GM21576 (cell line): ENCODE results near the gene SPATA13.
A peak's percentile ranks its signal among the peaks of the same experiment; 100 is the strongest.

Experiments
- ATAC-seq: cut with Tn5 transposase; IDR thresholded peaks from one replicate; pipeline ENCODE4 v1.9.1; 2021; ENCODE audit warnings: mild to moderate bottlenecking, moderate library complexity; ENCODE audit not compliant: unreplicated experiment

Gene SPATA13

DNA sequence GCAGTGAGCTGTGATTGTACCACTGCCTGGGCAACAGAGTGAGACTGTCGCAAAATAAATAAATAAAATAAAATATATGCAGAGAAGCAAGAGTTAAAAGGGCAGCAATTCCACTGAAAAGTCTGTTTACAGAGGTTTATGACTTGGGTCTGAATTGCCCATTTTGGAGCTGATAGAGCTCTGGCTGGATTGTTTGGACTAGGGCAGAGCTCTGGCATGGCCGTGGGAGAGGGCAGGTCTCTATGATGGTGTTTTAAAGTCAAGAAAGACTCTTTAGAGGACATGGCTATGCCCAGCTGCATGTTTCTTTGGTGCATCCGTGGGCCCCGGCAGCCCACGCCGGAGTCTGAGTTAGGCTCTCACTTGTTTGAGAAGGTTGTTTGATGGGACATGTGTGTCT lies 84.3 kb downstream of the SPATA13 start:
- no peak for ATAC-seq

- no peak for ATAC-seq
Observed at GRCh38 chr13:24247016-24247415, 86.5 kb downstream of the SPATA13 start.

- no peak for ATAC-seq
Observed at GRCh38 chr13:24249624-24250023, 89.1 kb downstream of the SPATA13 start.

- no peak for ATAC-seq
Observed at GRCh38 chr13:24250376-24251057, 90.0 kb downstream of the SPATA13 start.

DNA sequence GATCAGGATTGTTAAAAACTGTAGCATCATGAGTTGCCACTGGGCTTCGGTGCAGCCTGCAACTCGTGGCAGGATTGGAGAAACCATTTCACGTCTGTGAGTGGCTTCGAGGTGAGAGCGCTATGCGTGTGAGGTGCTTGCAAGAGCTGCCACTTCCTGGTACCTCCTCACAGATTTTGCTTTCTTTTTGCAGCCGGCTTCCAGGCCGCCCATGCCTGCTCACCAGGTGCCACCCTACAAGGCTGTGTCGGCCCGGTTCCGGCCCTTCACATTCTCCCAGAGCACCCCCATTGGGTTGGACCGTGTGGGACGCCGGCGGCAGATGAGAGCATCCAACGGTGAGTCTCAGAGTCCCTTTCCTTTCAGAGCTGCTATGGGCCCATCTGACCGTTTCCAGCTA lies 91.0 kb downstream of the SPATA13 start:
- ATAC-seq, result no peak

DNA sequence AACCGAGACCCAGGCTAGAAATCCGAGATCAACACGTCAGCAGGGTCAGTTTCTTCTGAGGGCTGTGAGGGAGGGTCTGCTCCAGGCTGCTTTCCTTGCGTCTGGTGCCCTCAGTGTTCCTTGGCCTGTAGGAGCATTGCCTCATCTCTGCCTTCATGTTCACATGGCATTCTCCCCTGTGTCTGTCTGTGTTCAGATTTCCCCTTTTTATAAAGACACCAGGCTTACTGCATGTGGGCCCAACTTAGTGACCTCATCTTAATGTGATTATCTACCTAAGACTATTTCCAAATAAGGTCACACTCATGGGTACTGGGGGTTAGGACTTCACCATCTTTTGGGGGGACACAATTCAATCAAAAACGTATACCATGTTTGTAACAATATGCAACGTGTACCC lies 91.6 kb downstream of the SPATA13 start:
- no peak for ATAC-seq

DNA sequence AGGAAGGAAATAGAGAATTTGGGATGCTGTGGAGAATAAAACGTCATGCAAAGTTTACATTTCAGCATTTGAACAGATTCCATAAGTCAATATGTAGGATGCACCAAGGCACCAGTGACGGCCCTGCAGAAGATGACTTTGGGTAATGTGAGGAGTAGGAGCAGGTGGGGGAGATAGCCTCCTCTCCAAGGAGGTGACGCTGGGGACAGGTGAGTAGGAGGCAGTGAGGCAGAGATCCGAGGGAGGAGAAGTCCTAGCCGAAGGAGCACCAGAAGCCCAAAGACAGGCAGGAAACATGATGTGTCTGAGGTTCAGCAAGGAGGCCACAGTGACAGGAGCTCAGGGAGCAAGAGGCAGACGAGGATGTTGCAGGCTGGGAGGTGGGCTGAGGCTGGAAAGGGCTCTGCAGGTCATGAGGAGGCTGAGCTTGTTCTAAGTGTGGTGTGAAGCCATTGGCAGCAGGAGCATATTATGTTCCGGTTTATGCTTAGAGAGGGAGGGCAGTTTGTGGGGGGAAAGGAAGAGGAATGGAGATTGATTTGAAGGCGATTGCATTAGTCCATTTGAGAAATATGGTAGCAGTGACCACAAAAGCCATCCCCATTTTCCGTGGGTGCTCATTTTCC lies 93.1 kb downstream of the SPATA13 start:
- ATAC-seq, result no peak

GRCh38 chr13:24254146-24254841 lies 93.8 kb downstream of the SPATA13 start:
- peak; percentile 68 for ATAC-seq

- ATAC-seq, result no peak
Observed at GRCh38 chr13:24257497-24257896, 97.0 kb downstream of the SPATA13 start.

DNA sequence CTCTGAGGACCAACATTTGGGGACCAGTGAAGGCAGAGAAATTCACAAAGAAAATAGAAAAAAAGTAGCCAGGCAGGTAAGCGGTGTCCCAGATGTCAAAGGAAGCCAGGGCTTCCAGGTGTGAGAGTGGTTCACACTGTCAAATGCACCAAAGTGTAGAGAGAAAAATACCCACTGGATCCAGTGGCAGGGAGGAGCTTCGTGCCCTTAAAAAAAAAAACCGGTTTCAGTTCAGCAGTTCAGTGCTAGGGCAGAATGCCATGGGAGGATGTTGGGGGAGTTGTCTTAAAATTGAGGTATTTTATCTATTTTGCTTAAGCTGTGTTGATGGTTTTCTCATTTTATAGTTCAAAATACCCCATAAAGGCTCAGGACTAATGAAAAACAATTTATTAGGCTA lies 101.0 kb downstream of the SPATA13 start:
- no peak for ATAC-seq

- ATAC-seq, result no peak
Observed at GRCh38 chr13:24263632-24264031, 103.1 kb downstream of the SPATA13 start.

GRCh38 chr13:24264976-24265375 lies 104.5 kb downstream of the SPATA13 start:
- peak; percentile 52 for ATAC-seq

GRCh38 chr13:24265453-24265852 lies 104.9 kb downstream of the SPATA13 start:
- no peak for ATAC-seq

DNA sequence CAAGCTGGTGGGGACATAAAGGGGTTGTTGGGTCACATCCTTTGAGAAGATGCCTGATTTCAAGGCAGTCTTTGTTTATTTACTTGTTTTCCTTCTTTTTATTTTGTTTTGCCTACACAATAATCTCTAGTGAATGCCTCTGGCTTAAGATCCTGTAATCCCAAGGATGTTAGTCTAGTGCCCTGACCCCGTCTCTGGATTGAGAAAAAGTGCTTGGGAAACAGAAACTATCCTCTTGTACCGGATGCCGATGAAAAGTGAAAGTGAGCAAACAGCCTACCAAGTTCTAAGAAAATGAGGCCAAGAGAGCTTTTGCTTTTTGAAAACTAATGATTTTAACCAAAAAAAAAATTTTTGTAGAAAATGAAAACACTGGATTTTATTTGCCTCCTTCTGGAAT lies 106.8 kb downstream of the SPATA13 start:
- ATAC-seq, result no peak

DNA sequence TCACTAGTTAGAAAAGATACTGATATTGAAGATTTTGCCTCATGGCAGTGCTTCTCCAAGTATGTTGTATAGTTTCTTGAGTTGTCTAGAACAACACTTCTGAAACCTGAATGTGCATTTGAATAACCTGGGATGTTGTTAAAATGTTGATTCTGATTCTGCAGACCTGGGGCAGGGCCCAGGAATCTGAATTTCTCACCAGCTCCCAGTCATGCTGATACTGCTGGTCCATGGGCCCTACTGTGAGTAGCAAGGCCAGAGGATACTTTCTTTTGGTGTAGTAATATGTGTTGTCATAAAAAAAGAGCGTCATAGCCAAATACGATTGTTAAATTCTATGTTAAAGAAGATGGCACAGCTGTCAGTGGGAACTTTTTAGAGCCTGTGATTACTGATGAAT lies 107.3 kb downstream of the SPATA13 start:
- no peak for ATAC-seq

GRCh38 chr13:24269821-24270220 lies 109.3 kb downstream of the SPATA13 start:
- no peak for ATAC-seq

DNA sequence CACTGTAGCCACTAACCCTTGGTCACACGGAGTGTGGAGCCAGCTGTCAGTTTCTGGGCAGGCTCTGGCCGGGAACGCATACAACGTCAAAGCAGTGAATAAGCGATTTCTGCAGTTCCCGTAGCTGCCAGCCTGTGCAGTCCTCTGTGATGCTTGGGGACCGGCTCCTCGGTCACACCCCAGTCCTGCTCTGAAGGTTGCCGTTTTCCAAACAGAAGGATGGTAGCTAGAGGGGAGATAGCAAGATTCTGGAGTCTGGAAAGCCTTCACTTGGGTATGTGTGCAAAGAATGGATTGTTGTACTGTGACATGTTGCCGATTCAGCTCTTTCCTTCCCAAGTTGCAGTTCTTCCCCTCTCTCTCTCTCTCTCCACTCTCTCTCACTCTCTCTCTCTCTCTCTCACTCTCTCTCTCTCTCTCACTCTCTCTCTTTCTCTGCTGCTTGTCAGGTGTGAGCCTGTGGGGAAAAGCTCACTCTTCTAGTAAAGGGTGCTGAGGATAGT lies 110.2 kb downstream of the SPATA13 start:
- peak; percentile 51 for ATAC-seq

GRCh38 chr13:24271231-24271600 lies 110.7 kb downstream of the SPATA13 start:
- ATAC-seq, result no peak

DNA sequence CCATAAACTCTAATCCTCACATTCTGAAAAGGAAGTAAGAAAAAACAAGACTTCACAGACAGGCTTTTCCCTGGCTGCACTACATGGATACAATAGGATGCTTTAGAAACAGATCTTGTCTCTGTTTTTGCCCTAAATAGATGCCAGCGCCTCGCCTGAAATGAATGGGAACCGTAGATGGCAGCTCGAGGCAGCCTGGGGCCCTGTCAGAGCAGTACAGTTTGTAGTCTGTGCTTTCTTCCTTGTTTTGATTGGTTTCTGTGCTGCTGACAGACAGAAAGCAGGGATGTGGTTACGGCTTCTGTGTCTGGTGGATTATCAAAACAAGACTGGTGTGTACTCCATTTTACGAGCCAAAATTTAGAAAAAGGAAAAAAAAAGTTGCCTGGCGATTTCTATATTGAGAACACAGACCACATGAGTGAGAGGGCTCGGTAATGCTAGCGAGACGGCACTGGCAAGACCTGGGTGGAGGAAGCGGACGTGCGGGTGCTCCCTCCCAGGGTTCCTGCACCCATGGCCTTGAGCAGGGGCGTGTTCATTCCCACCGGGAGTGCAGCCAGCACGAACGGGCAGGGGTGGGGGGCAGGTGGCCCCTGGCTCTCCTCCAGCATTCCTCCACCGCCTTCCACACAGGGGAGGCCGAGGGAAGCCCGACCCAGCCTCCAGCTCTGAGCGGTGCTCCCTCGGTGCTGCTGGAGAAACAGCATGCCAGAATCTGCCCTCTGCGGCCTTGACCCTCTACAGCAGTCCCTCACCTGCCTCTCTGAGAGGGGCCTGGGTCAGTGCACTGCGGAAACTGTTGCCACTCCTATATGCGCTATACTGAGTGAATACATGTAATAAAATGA lies 111.3 kb downstream of the SPATA13 start:
- peak; percentile 43 for ATAC-seq

DNA sequence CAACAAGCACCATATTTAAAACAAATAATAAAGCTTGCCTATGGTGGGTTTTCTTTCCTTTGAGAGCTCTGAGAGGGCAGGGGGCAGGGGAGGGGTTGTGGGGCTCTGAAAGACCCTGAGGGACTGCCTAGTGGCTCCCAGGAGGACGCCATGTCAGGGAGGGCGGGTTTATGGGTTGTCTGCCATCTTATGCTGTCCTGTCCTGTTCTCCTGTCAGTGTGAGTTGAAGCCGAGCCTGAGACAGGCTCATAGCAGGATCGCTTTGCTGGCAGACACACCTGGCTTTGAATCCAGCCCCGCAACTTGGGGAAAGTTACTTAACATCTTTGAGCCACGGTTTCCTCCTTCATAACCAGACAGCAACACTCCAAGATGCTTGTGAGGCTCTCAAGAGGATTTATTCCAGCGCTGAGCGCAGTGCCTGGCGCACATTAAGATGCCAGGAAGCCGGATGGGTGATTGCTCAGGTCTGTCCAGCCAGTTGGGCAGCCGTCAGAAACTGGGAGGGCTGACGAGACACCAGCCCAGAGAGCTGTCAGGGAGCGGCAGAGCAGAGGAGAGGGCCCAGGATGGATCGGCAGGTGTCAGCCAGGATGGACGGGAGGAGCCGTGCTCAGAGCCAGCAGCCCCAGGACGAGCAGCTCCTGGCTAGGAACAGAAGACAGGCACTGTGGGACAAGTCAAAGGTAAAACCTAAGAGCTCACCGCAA lies 112.1 kb downstream of the SPATA13 start:
- ATAC-seq, result no peak

DNA sequence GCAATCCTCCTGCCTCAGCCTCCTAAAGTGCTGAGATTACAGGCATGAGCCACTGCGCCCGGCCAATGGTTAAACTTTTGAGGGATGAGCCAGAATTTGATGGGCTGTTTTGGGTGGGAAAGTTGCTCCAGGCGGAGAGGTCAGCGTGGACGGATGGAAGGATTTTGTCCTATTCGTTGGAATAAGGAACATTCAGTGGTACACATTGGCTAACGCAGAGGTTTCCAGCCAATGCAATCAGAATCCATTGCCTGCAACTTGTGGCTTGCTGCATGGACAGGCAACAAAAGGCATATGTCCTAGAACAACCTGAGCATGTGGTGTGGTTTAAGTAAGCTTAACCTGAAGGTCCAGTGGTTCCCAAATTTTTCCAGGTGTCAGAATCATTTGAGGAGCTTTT lies 113.4 kb downstream of the SPATA13 start:
- ATAC-seq, result no peak
